Measurements from ENCODE around the gene ASTN1. TPM values are rescaled to one million over a fixed set of nuclear protein-coding genes. Genes with fewer than 3 reads are reported as not detected.
A peak's percentile ranks its signal among the peaks of the same experiment; 100 is the strongest.
"Not testable (repeated sequence)": the region's sequence is repeated elsewhere in the genome, so short reads cannot be mapped to it uniquely, and the experiment has no call there.

Gene ASTN1
- total RNA-seq, 1 experiment from 2014 or later: not detected

GRCh38 chr1:177080564-177080963 lies 83.9 kb downstream of the ASTN1 start:
- DNase-seq: no peak
- Histone ChIP-seq H3K27me3 (no peaks in the 10 kb centered on the region), H3K36me3 (no peaks in the 10 kb centered on the region), H3K4me3 (no peak overlapping the region), H3K9me3 (no peaks in the 10 kb centered on the region)

- no peaks in the 10 kb centered on the region for H3K36me3 ChIP-seq
- peak; percentile 29 for DNase-seq
- H3K9me3 ChIP-seq: no peaks in the 10 kb centered on the region
- no peak overlapping the region for H3K4me3 ChIP-seq
- H3K27me3 ChIP-seq: no peaks in the 10 kb centered on the region
Observed at GRCh38 chr1:177077734-177078499, 86.6 kb downstream of the ASTN1 start.

- no peaks in the 10 kb centered on the region for H3K27me3 ChIP-seq
- no peak overlapping the region for H3K4me3 ChIP-seq
- H3K9me3 ChIP-seq: no peaks in the 10 kb centered on the region
- no peak for DNase-seq
- H3K36me3 ChIP-seq: no peaks in the 10 kb centered on the region
Observed at GRCh38 chr1:177077006-177077405, 87.5 kb downstream of the ASTN1 start.

GRCh38 chr1:177074811-177075210 lies 89.7 kb downstream of the ASTN1 start:
- H3K9me3 ChIP-seq, H3K4me3 ChIP-seq, H3K27me3 ChIP-seq, H3K36me3 ChIP-seq, DNase-seq: not testable (repeated sequence)

- Histone ChIP-seq H3K36me3 (no peaks in the 10 kb centered on the region), H3K4me3 (no peak overlapping the region), H3K27me3 (0 out of 2 replicates have a peak, but pooled peaks cover 5% of the 10 kb centered on the region), H3K9me3 (no peaks in the 10 kb centered on the region)
- no peak for DNase-seq
Observed at GRCh38 chr1:177069490-177069889, 95.0 kb downstream of the ASTN1 start.

GRCh38 chr1:177067752-177068410 lies 96.6 kb downstream of the ASTN1 start:
- no peak for DNase-seq
- no peak overlapping the region for H3K4me3 ChIP-seq
- H3K27me3 ChIP-seq: 0 out of 2 replicates have a peak, but pooled peaks cover 5% of the 10 kb centered on the region
- H3K9me3 ChIP-seq: no peaks in the 10 kb centered on the region
- H3K36me3 ChIP-seq: no peaks in the 10 kb centered on the region

GRCh38 chr1:177065430-177065829 lies 99.1 kb downstream of the ASTN1 start:
- Histone ChIP-seq H3K36me3 (no peaks in the 10 kb centered on the region), H3K4me3 (no peak overlapping the region), H3K27me3 (0 out of 2 replicates have a peak, but pooled peaks cover 3% of the 10 kb centered on the region), H3K9me3 (no peaks in the 10 kb centered on the region)
- no peak for DNase-seq

GRCh38 chr1:177063648-177064047 lies 100.9 kb downstream of the ASTN1 start:
- DNase-seq: no peak
- Histone ChIP-seq H3K4me3 (no peak overlapping the region), H3K27me3 (0 out of 2 replicates have a peak, but pooled peaks cover 2% of the 10 kb centered on the region), H3K9me3 (no peaks in the 10 kb centered on the region), H3K36me3 (no peaks in the 10 kb centered on the region)

GRCh38 chr1:177054542-177054941 lies 110.0 kb downstream of the ASTN1 start:
- H3K36me3 ChIP-seq: no peaks in the 10 kb centered on the region
- H3K27me3 ChIP-seq: no peaks in the 10 kb centered on the region
- DNase-seq: no peak
- H3K9me3 ChIP-seq: no peaks in the 10 kb centered on the region
- H3K4me3 ChIP-seq: no peak overlapping the region

GRCh38 chr1:177053648-177054047 lies 110.9 kb downstream of the ASTN1 start:
- no peaks in the 10 kb centered on the region for H3K36me3 ChIP-seq
- no peaks in the 10 kb centered on the region for H3K27me3 ChIP-seq
- no peak for DNase-seq
- no peak overlapping the region for H3K4me3 ChIP-seq
- no peaks in the 10 kb centered on the region for H3K9me3 ChIP-seq

GRCh38 chr1:177048314-177049069 lies 116.0 kb downstream of the ASTN1 start:
- DNase-seq: no peak
- no peaks in the 10 kb centered on the region for H3K27me3 ChIP-seq
- no peak overlapping the region for H3K4me3 ChIP-seq
- no peaks in the 10 kb centered on the region for H3K9me3 ChIP-seq
- no peaks in the 10 kb centered on the region for H3K36me3 ChIP-seq

GRCh38 chr1:177045151-177045550 lies 119.4 kb downstream of the ASTN1 start:
- no peaks in the 10 kb centered on the region for H3K27me3 ChIP-seq
- no peaks in the 10 kb centered on the region for H3K9me3 ChIP-seq
- no peaks in the 10 kb centered on the region for H3K36me3 ChIP-seq
- H3K4me3 ChIP-seq: no peak overlapping the region
- DNase-seq: no peak

- no peaks in the 10 kb centered on the region for H3K9me3 ChIP-seq
- no peak for DNase-seq
- no peak overlapping the region for H3K4me3 ChIP-seq
- H3K27me3 ChIP-seq: no peaks in the 10 kb centered on the region; the same call in 1 of the 2 replicates
- H3K36me3 ChIP-seq: no peaks in the 10 kb centered on the region
Observed at GRCh38 chr1:177044390-177044789, 120.1 kb downstream of the ASTN1 start.

GRCh38 chr1:177043597-177043996 lies 120.9 kb downstream of the ASTN1 start:
- no peaks in the 10 kb centered on the region for H3K9me3 ChIP-seq
- H3K4me3 ChIP-seq: no peak overlapping the region
- H3K27me3 ChIP-seq: no peaks in the 10 kb centered on the region; the same call in 1 of the 2 replicates
- DNase-seq: no peak
- H3K36me3 ChIP-seq: no peaks in the 10 kb centered on the region

- Histone ChIP-seq H3K27me3 (no peaks in the 10 kb centered on the region; the same call in 1 of the 2 replicates), H3K9me3 (no peaks in the 10 kb centered on the region), H3K36me3 (no peaks in the 10 kb centered on the region), H3K4me3 (no peak overlapping the region)
- no peak for DNase-seq
Observed at GRCh38 chr1:177035586-177035985, 128.9 kb downstream of the ASTN1 start.

GRCh38 chr1:177033628-177034027 lies 130.9 kb downstream of the ASTN1 start:
- H3K27me3 ChIP-seq: no peaks in the 10 kb centered on the region; the same call in 1 of the 2 replicates
- no peak overlapping the region for H3K4me3 ChIP-seq
- no peak for DNase-seq
- no peaks in the 10 kb centered on the region for H3K9me3 ChIP-seq
- no peaks in the 10 kb centered on the region for H3K36me3 ChIP-seq

GRCh38 chr1:177032434-177032833 lies 132.1 kb downstream of the ASTN1 start:
- Histone ChIP-seq H3K36me3 (no peaks in the 10 kb centered on the region), H3K27me3 (no peaks in the 10 kb centered on the region), H3K4me3 (no peak overlapping the region), H3K9me3 (no peaks in the 10 kb centered on the region)
- DNase-seq: no peak
